K562 (cell line): ENCODE measurements around the gene ZNF66. TPM values are rescaled to one million over a fixed set of nuclear protein-coding genes. Genes with fewer than 3 reads are reported as not detected.

Experiments
- HCFC1 ChIP-seq: IDR thresholded peaks from 2 replicates; pipeline ENCODE4 v1.6.1; 2012; ENCODE audit warnings: low read depth, low read length, improper control_type of control experiment
- NFXL1 ChIP-seq: fragments of 450-650 bp; formaldehyde crosslinking; IDR thresholded peaks from 2 replicates; pipeline ENCODE4 v1.4.0; 2021; ENCODE audit warnings: mild to moderate bottlenecking
- PHF8 ChIP-seq: fragments of 200-600 bp; sonication (generic); IDR thresholded peaks from 2 replicates; pipeline ENCODE4 v1.6.1; 2012; ENCODE audit warnings: mixed run types, mild to moderate bottlenecking, inconsistent platforms, low read length, moderate library complexity, borderline replicate concordance
- TSC22D4 ChIP-seq: fragments of 450-650 bp; IDR thresholded peaks from 2 replicates; pipeline ENCODE4 v1.6.1; 2016; ENCODE audit warnings: missing genetic modification characterization, missing biosample characterization, control low read depth
- ZNF780A ChIP-seq: fragments of 250-450 bp; sonication (Bioruptor Pico); IDR thresholded peaks from 2 replicates; pipeline ENCODE4 v1.5.0; 2021; ENCODE audit warnings: mild to moderate bottlenecking
- ZSCAN29 ChIP-seq: fragments of 450-650 bp; IDR thresholded peaks from 2 replicates; pipeline ENCODE4 v1.6.1; 2017
- polyA plus RNA-seq, 8 experiments: library from polyadenylated mRNA; depleted of rRNA in 4 of 8; stranded (reverse) in 5 of 8; unstranded in 3 of 8; fragments of >200 nt; fragmentation: Nextera tagmentation in 2 of 8; fragmentation: Illumina TruSeq in 1 of 8; extraction: Ambion mirVana in 2 of 8; extraction: Trizol in 1 of 8; gene quantifications; 2 replicates each; pipeline versions ENCODE4 v1.2.1 to v1.2.3, GENCODE V29; 2011 to 2014; ENCODE audit warnings: inconsistent platforms in 1 of 8, missing spikeins in 1 of 8
- total RNA-seq, 7 experiments: library from RNA; depleted of rRNA in 6 of 7; stranded (reverse); fragments of >200 nt in 6 of 7; fragmentation: Illumina TruSeq in 2 of 7; extraction: Trizol in 2 of 7; gene quantifications; 2 replicates each; pipeline versions ENCODE4 v1.2.1 to v1.2.3, GENCODE V29; 2011 to 2021; ENCODE audit warnings: low replicate concordance in 1 of 7
- TF ChIP-seq, protein P1 (sequence below): IDR thresholded peaks from 2 replicates; pipeline ENCODE4 v1.6.1; 2012; ENCODE audit warnings: low read depth, low read length, improper control_type of control experiment, borderline replicate concordance
- TF ChIP-seq, protein P2 (sequence below): IDR thresholded peaks from 2 replicates; pipeline ENCODE4 v1.6.1; 2011; ENCODE audit not compliant: insufficient read length; ENCODE audit errors: extremely low read depth
- TF ChIP-seq, protein P3 (sequence below): sonication (generic); formaldehyde crosslinking; IDR thresholded peaks from 2 replicates; pipeline ENCODE4 v1.4.0; 2020; ENCODE audit warnings: mild to moderate bottlenecking, missing genetic modification reagents
- TF ChIP-seq, protein P4 (sequence below), 2 experiments: fragments of 450-650 bp in 1 of 2; sonication (generic) in 1 of 2; formaldehyde crosslinking in 1 of 2; IDR thresholded peaks; 2 replicates each; pipeline versions ENCODE4 v1.7.1 to v1.9.0; 2016 to 2022; ENCODE audit warnings: inconsistent platforms in 1 of 2, mild to moderate bottlenecking in 1 of 2, missing genetic modification reagents in 1 of 2
- TF ChIP-seq, protein P5 (sequence below): sonication (generic); formaldehyde crosslinking; IDR thresholded peaks from 2 replicates; pipeline ENCODE4 v1.8.0; 2022; ENCODE audit warnings: mild to moderate bottlenecking, missing genetic modification reagents

Gene ZNF66
- total and polyA plus RNA-seq, 9 of the 15 experiments (the other 6 are each of a cell fraction or from before 2014, with no cell fraction given): 0.13 to 2.7 (median 1.6) TPM

DNA sequence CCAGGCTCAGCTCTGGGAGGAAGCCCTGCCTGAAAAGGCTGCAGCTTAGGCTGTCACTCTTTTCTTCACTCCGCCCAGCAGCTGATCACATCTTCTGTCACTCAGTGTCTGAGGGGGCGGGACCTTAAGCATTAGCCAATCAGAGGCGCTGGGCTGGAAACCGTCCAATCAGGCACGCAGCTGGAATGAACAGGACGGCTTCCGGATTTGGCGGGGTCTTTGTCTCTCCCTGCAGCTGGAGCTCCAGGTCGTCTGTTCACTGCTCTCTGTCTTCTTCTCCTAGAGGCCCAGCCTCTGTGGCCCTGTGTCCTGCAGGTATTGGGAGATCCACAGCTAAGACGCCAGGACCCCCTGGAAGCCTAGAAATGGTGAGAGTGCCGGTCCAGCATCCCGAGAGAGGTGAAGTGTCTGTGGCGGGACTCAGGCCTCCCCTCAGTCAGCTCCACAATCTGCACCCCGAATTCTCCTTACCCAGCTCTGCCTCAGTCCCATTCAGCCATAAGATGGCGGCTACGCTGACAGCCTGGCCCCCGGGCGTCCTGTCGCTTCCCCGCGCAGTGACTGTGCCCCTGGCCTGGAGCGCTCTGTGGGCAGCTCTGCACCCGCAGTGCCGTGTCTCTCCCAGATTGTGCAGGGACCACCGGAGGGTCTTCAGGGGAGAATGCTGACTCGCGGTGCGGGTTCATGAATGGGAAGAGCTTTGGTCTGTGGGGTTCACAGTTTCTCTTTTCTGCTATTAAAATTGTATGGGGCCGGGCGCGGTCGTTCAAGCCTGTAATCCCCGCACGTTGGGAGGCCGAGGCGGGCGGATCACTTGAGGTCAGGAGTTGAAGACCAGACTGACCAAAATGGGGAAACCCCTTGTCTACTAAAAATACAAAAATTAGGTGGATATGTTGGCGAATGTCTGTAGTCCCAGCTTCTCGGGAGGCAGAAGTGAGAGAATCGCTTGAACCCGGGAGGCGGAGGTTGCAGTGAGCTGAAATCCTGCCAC is at the start of gene ZNF66 (continued):
- TF ChIP-seq, protein P1, sequence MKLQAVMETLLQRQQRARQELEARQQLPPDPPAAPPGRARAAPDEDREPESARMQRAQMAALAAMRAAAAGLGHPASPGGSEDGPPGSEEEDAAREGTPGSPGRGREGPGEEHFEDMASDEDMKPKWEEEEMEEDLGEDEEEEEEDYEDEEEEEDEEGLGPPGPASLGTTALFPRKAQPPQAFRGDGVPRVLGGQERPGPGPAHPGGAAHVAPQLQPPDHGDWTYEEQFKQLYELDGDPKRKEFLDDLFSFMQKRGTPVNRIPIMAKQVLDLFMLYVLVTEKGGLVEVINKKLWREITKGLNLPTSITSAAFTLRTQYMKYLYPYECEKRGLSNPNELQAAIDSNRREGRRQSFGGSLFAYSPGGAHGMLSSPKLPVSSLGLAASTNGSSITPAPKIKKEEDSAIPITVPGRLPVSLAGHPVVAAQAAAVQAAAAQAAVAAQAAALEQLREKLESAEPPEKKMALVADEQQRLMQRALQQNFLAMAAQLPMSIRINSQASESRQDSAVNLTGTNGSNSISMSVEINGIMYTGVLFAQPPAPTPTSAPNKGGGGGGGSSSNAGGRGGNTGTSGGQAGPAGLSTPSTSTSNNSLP: no peak
- TF ChIP-seq HCFC1 (no peak), PHF8 (peak; percentile 56; the same call in 1 of the 2 replicates), ZSCAN29 (no peak), NFXL1 (no peak), ZNF780A (CRISPR knock-in tag) (no peak), TSC22D4 (no peak)
- TF ChIP-seq, protein P2, sequence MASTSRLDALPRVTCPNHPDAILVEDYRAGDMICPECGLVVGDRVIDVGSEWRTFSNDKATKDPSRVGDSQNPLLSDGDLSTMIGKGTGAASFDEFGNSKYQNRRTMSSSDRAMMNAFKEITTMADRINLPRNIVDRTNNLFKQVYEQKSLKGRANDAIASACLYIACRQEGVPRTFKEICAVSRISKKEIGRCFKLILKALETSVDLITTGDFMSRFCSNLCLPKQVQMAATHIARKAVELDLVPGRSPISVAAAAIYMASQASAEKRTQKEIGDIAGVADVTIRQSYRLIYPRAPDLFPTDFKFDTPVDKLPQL: no peak
- TF ChIP-seq, protein P3, sequence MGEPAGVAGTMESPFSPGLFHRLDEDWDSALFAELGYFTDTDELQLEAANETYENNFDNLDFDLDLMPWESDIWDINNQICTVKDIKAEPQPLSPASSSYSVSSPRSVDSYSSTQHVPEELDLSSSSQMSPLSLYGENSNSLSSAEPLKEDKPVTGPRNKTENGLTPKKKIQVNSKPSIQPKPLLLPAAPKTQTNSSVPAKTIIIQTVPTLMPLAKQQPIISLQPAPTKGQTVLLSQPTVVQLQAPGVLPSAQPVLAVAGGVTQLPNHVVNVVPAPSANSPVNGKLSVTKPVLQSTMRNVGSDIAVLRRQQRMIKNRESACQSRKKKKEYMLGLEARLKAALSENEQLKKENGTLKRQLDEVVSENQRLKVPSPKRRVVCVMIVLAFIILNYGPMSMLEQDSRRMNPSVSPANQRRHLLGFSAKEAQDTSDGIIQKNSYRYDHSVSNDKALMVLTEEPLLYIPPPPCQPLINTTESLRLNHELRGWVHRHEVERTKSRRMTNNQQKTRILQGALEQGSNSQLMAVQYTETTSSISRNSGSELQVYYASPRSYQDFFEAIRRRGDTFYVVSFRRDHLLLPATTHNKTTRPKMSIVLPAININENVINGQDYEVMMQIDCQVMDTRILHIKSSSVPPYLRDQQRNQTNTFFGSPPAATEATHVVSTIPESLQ (CRISPR knock-in tag): no peak
- TF ChIP-seq, protein P4, sequence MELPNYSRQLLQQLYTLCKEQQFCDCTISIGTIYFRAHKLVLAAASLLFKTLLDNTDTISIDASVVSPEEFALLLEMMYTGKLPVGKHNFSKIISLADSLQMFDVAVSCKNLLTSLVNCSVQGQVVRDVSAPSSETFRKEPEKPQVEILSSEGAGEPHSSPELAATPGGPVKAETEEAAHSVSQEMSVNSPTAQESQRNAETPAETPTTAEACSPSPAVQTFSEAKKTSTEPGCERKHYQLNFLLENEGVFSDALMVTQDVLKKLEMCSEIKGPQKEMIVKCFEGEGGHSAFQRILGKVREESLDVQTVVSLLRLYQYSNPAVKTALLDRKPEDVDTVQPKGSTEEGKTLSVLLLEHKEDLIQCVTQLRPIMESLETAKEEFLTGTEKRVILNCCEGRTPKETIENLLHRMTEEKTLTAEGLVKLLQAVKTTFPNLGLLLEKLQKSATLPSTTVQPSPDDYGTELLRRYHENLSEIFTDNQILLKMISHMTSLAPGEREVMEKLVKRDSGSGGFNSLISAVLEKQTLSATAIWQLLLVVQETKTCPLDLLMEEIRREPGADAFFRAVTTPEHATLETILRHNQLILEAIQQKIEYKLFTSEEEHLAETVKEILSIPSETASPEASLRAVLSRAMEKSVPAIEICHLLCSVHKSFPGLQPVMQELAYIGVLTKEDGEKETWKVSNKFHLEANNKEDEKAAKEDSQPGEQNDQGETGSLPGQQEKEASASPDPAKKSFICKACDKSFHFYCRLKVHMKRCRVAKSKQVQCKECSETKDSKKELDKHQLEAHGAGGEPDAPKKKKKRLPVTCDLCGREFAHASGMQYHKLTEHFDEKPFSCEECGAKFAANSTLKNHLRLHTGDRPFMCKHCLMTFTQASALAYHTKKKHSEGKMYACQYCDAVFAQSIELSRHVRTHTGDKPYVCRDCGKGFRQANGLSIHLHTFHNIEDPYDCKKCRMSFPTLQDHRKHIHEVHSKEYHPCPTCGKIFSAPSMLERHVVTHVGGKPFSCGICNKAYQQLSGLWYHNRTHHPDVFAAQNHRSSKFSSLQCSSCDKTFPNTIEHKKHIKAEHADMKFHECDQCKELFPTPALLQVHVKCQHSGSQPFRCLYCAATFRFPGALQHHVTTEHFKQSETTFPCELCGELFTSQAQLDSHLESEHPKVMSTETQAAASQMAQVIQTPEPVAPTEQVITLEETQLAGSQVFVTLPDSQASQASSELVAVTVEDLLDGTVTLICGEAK (IDR thresholded peaks at IDR 0.05): no peak
- TF ChIP-seq, protein P4 (CRISPR knock-in tag; IDR thresholded peaks at IDR 0.05): no peak
- TF ChIP-seq, protein P5, sequence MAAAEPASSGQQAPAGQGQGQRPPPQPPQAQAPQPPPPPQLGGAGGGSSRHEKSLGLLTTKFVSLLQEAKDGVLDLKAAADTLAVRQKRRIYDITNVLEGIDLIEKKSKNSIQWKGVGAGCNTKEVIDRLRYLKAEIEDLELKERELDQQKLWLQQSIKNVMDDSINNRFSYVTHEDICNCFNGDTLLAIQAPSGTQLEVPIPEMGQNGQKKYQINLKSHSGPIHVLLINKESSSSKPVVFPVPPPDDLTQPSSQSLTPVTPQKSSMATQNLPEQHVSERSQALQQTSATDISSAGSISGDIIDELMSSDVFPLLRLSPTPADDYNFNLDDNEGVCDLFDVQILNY: no peak
